Heart left ventricle (tissue), 16 donors: ENCODE results near the gene C2CD2L. TPM values are rescaled to one million over a fixed set of nuclear protein-coding genes. Genes with fewer than 3 reads are reported as not detected.

Experiments
- ATAC-seq, 4 donors: fragments of 200-7000 bp; cut with Tn5 transposase; one replicate each; pipeline ENCODE4 v1.9.1; 2020 to 2022; ENCODE audit warnings: moderate library complexity in 4 of 4, mild to moderate bottlenecking in 3 of 4, moderate number of reproducible peaks in 1 of 4
- DNase-seq, 5 donors: peaks; one replicate each; pipeline ENCODE4 v3.0.0-alpha.2; 2020
- H3K27ac ChIP-seq, 12 donors: fragments of 200-600 bp; sonication (generic) in 4 of 12; one replicate each; pipeline versions ENCODE4 v1.5.0 to v1.8.0; 2016 to 2022; ENCODE audit warnings: mild to moderate bottlenecking in 2 of 12
- H3K27me3 ChIP-seq, 9 donors: fragments of 200-600 bp; sonication (generic) in 2 of 9; one replicate each; pipeline versions ENCODE4 v1.5.1 to v1.8.0; 2016 to 2022; ENCODE audit warnings: mild to moderate bottlenecking in 3 of 9
- H3K36me3 ChIP-seq, 9 donors: fragments of 200-600 bp; sonication (generic) in 2 of 9; one replicate each; pipeline versions ENCODE4 v1.5.0 to v1.8.0; 2018 to 2022; ENCODE audit warnings: mild to moderate bottlenecking in 2 of 9
- H3K4me1 ChIP-seq, 12 donors: fragments of 200-600 bp; sonication (generic) in 4 of 12; one replicate each; pipeline versions ENCODE4 v1.5.0 to v1.8.0; 2016 to 2022; ENCODE audit warnings: mild to moderate bottlenecking in 3 of 12
- H3K4me3 ChIP-seq, 12 donors: fragments of 200-600 bp; sonication (generic) in 4 of 12; one replicate each; pipeline versions ENCODE4 v1.5.0 to v1.8.0; 2017 to 2022; ENCODE audit warnings: mild to moderate bottlenecking in 9 of 12, moderate library complexity in 4 of 12
- H3K9me3 ChIP-seq, 12 donors: fragments of 200-600 bp; sonication (generic) in 4 of 12; one replicate each; pipeline versions ENCODE4 v1.5.0 to v1.8.0; 2016 to 2022; ENCODE audit warnings: mild to moderate bottlenecking in 1 of 12
- POLR2A ChIP-seq, 2 donors: fragments of 450-650 bp; IDR thresholded peaks; one replicate each; pipeline ENCODE4 v1.6.1; 2017; ENCODE audit warnings: antibody characterized with exemption in 2 of 2, mild to moderate bottlenecking in 2 of 2, moderate library complexity in 2 of 2
- WGBS, 4 donors: extraction: QIAGEN DNeasy Blood & Tissue Kit in 2 of 4; methylation state at CpG; one replicate each; pipeline versions ENCODE4 v1.1.5 to v1.1.7; 2013 to 2018; 5-methylcytosine and 5-hydroxymethylcytosine counted together
- intact Hi-C, 10 donors: fragments of 100-400 bp; cut with DNase I; formaldehyde crosslinking; loops; one replicate each; pipeline versions ENCODE4 v1.11.1 to v1.14.2; 2022
- polyA plus RNA-seq, 2 donors: library from polyadenylated mRNA; stranded (reverse); fragments of 200-250 nt; gene quantifications; one replicate each; pipeline ENCODE4 v1.2.3, GENCODE V29; 2013
- total RNA-seq, 9 donors: library from RNA; depleted of rRNA in 2 of 9; stranded (reverse); fragments of >200 nt in 2 of 9; fragmentation: NEBNext Ultra II Directional in 3 of 9; extraction: Animal tissue kit (Norgen Biotek cat#: 25700) in 3 of 9; gene quantifications; one replicate each; pipeline versions ENCODE4 v1.1.0 to v1.2.4, GENCODE V29; 2016 to 2023
- TF ChIP-seq, protein P1 (sequence below), 12 donors: fragments of 200-600 bp; sonication (generic) in 4 of 12; IDR thresholded peaks; one replicate each; pipeline versions ENCODE4 v1.5.0 to v1.8.0; 2018 to 2022; ENCODE audit warnings: antibody characterized with exemption in 12 of 12, mild to moderate bottlenecking in 5 of 12
- donor health status: ischemic (EF 13 %, LVEDD 7.1; RV severe dilation, severe dysfunction).
- donor health status: healthy with polysubstance abuse.
- donor health status: DM: no; HTN: yes; CAD: no.
- donor health status: DM: no; HTN: no; CAD: no.
- donor health status: ischemic (EF 25% LVEDD 6.9; RV normal size, moderate dysfunction).
- donor health status: ischemic (EF 25% LVEDD 5.7; RV mildly dilated, moderate dysfunction).
- donor health status: healthy.
- donor health status: DM: yes; HTN: yes; CAD: no.
- donor health status: ischemic (EF 35%, LVEDD 5.7; RV mildly dilated, moderate dysfunction).
- donor health status: nonischemic (EF 11% LVEDD 7.7; RV severe dilation, severe dysfunction).
- donor health status: DM: yes; HTN: yes; CAD: no.
- donor health status: PGD.
- donor health status: ischemic (EF 29% LVEDD 5.4; RV normal size, mild dysfunction).
- donor health status: nonischemic (EF 23%, LVEDD 6.1; RV moderate dilation, normal function).

C2CD2L gene
- total and polyA plus RNA-seq, 11 donors = 6.6 to 18.3 (median 11.2) TPM

DNA sequence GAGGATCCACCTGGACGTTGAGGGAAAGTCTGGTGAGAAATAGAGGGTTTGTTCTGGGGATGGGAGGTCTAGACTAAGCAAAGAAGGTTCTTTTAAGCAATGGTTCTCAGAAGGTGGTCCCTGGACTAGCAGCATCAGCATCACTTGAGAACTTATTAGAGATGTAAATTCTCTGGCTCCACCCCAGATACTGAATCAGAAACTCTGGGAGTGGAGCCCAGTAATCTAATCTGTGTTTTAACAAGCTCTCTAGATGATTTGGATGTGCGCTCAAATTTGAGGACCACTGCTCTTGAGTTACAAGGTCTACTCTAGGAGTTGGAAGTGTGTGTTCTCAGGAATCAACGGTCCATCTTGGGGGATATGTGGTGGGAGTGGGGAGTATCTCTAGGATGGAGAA is 38.4 kb downstream of the C2CD2L start:
- Histone ChIP-seq H3K27ac (no peak overlapping the region), H3K9me3 (no peaks in the 10 kb centered on the region), H3K4me3 (no peak overlapping the region), H3K4me1 (peaks cover 0 to 23% (median 7%) of the 10 kb centered on the region in 12 donors), H3K27me3 (peaks cover 0 to 44% (median 0%) of the 10 kb centered on the region in 9 donors), H3K36me3 (no peaks in the 10 kb centered on the region)
- ATAC-seq = no peak
- intact Hi-C loops = loop anchor here in 8 of 10 donors (1.0 to 10.0 kb wide), 8 partner anchors 47 to 332 kb away; partner anchors contain the start of genes MCAM (in 1 of the 8) and RNF26 (in 1 of the 8)
- TF ChIP-seq, protein P1, sequence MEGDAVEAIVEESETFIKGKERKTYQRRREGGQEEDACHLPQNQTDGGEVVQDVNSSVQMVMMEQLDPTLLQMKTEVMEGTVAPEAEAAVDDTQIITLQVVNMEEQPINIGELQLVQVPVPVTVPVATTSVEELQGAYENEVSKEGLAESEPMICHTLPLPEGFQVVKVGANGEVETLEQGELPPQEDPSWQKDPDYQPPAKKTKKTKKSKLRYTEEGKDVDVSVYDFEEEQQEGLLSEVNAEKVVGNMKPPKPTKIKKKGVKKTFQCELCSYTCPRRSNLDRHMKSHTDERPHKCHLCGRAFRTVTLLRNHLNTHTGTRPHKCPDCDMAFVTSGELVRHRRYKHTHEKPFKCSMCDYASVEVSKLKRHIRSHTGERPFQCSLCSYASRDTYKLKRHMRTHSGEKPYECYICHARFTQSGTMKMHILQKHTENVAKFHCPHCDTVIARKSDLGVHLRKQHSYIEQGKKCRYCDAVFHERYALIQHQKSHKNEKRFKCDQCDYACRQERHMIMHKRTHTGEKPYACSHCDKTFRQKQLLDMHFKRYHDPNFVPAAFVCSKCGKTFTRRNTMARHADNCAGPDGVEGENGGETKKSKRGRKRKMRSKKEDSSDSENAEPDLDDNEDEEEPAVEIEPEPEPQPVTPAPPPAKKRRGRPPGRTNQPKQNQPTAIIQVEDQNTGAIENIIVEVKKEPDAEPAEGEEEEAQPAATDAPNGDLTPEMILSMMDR (IDR thresholded peaks at IDR 0.05) = no peak
- TF ChIP-seq POLR2A (IDR thresholded peaks at IDR 0.05) = no peak
- WGBS, 4 donors = 37 to 51% (median 44%) methylated on average over 3 of the region's 3 CpGs
- no peak for DNase-seq

DNA sequence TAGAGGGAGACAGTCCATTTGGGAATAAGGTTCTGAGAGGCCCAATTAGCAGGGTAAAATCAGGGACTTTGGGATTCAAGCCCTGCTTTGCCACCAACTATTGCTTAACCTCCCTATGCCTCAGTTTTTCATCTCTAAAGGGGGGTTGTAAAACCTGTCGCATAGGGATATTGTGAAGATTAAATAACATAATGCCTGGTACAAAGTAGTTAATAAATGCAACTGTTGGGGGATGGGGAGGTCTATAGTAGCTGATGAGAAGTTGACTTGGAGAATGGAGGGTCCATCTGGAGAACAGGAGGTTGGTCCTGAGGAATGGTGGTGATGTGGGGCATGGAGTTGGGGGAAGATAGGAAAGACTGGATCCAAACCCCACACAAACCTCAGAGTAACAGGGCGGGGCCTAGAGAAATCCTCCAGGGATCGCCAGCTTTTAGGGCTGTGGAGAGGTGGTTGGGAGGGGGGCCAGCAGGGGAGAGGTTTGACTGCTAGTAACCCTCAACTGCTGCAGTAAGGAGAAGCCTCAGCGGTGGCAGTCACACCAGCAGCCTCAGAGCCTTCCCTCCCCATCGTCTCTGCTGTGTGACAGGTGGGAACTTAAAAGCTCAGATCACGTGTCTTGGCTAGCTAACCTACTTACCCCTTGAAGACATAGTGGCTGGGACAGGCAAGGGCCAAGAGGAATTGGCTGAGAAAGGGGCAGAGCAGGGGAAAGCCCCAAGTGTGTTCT is 40.6 kb downstream of the C2CD2L start:
- peaks cover 0 to 47% (median 0%) of the 10 kb centered on the region in 9 donors for H3K27me3 ChIP-seq
- DNase-seq (no peak), ATAC-seq (no peak)
- 72 to 83% (median 79%) methylated on average over 6 of the region's 6 CpGs for WGBS, 4 donors
- no peak overlapping the region for H3K4me3 ChIP-seq
- intact Hi-C loops = loop anchor here in 6 of 10 donors (2.0 to 10.0 kb wide), 7 partner anchors 45 to 330 kb away; partner anchors contain the start of genes MCAM (in 1 of the 6) and RNF26 (in 1 of the 6)
- no peak overlapping the region for H3K27ac ChIP-seq
- no peaks in the 10 kb centered on the region for H3K36me3 ChIP-seq
- peaks cover 0 to 23% (median 7%) of the 10 kb centered on the region in 12 donors for H3K4me1 ChIP-seq
- H3K9me3 ChIP-seq = no peaks in the 10 kb centered on the region
- no peak for TF ChIP-seq POLR2A (IDR thresholded peaks at IDR 0.05)
- TF ChIP-seq, protein P1 (IDR thresholded peaks at IDR 0.05) = no peak

DNA sequence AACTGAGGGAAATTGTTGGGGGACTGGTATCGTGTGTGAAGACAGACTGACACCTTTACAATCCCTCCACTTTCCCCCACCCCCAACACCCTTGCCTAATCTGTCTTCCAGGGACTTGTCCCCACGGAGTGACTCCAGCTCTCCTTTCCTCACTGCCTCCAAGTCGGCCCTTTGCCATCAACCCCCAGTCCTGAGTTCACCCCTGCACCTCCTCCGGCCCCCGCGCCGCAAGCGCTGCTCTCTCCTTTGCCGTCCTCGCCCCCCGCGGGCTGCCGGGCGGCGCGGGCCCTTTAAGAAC is 41.5 kb downstream of the C2CD2L start:
- H3K36me3 ChIP-seq = no peaks in the 10 kb centered on the region
- peak overlapping the region; percentile 46 to 83 (median 63) for H3K4me3 ChIP-seq
- peaks cover 0 to 47% (median 0%) of the 10 kb centered on the region in 9 donors for H3K27me3 ChIP-seq
- TF ChIP-seq, protein P1 (IDR thresholded peaks at IDR 0.05) = no peak
- TF ChIP-seq POLR2A (IDR thresholded peaks at IDR 0.05) = no peak
- H3K27ac ChIP-seq = peak overlapping the region in 1 of 12 donors; percentile 29
- intact Hi-C loops = loop anchor here in 6 of 10 donors (5.0 to 10.0 kb wide), 6 partner anchors 44 to 329 kb away; partner anchors contain the start of genes MCAM (in 1 of the 6) and RNF26 (in 1 of the 6)
- ATAC-seq = no peak
- H3K9me3 ChIP-seq = no peaks in the 10 kb centered on the region
- no peak for DNase-seq
- 1 to 3% (median 2%) methylated on average over 15 to 16 of the region's 16 CpGs for WGBS, 4 donors
- peaks cover 0 to 23% (median 7%) of the 10 kb centered on the region in 12 donors for H3K4me1 ChIP-seq
